Measurements from ENCODE around the gene IL27RA.
A peak's percentile ranks its signal among the peaks of the same experiment; 100 is the strongest.

The IL27RA gene

GRCh38 chr19:14031719-14032480 lies at the start of gene IL27RA:
TSS of gene IL27RA (plus strand) at chr19:14031762. CDS start at chr19:14031873, 111 bp downstream.
- DNase-seq: peak; percentile 83

- no peak for DNase-seq
Observed at GRCh38 chr19:13981988-13982501, 49.5 kb upstream of the IL27RA start.

- DNase-seq: no peak
Observed at GRCh38 chr19:13982773-13983172, 48.8 kb upstream of the IL27RA start.

GRCh38 chr19:13983213-13983889 lies 48.2 kb upstream of the IL27RA start:
- DNase-seq: peak; percentile 95

GRCh38 chr19:13984186-13984585 lies 47.4 kb upstream of the IL27RA start:
- peak; percentile 45 for DNase-seq

- DNase-seq: no peak
Observed at GRCh38 chr19:13984875-13985741, 46.5 kb upstream of the IL27RA start.

GRCh38 chr19:13985771-13986347 lies 45.7 kb upstream of the IL27RA start:
- DNase-seq: peak; percentile 92

GRCh38 chr19:13986348-13986904 lies 45.1 kb upstream of the IL27RA start:
- DNase-seq: peak; percentile 92

GRCh38 chr19:13987101-13987890 lies 44.3 kb upstream of the IL27RA start:
- no peak for DNase-seq

- no peak for DNase-seq
Observed at GRCh38 chr19:13989487-13989886, 42.1 kb upstream of the IL27RA start.

- no peak for DNase-seq
Observed at GRCh38 chr19:13990085-13990484, 41.5 kb upstream of the IL27RA start.

- DNase-seq: no peak
Observed at GRCh38 chr19:13992025-13992424, 39.5 kb upstream of the IL27RA start.

GRCh38 chr19:13993590-13994300 lies 37.8 kb upstream of the IL27RA start:
- no peak for DNase-seq

GRCh38 chr19:13995017-13995728 lies 36.4 kb upstream of the IL27RA start:
- no peak for DNase-seq

GRCh38 chr19:13995878-13996765 lies 35.4 kb upstream of the IL27RA start:
- no peak for DNase-seq

GRCh38 chr19:13996928-13997630 lies 34.5 kb upstream of the IL27RA start:
- no peak for DNase-seq

GRCh38 chr19:13997631-13997962 lies 34.0 kb upstream of the IL27RA start:
- no peak for DNase-seq

- DNase-seq: no peak
Observed at GRCh38 chr19:13998426-13998825, 33.1 kb upstream of the IL27RA start.

- DNase-seq: no peak
Observed at GRCh38 chr19:13999085-13999484, 32.5 kb upstream of the IL27RA start.

Data from NCI-H69 (cell line).